HepG2 (cell line): ENCODE results near the gene ST6GALNAC4. TPM values are rescaled to one million over a fixed set of nuclear protein-coding genes. Genes with fewer than 3 reads are reported as not detected.

Experiments
- ATAC-seq: fragments of 200-7000 bp; cut with Tn5 transposase; 3 replicates; pipeline ENCODE4 v1.9.1; 2020; ENCODE audit warnings: mild to moderate bottlenecking, moderate library complexity
- BruUV-seq: library from RNA; stranded (reverse); fragments of 400-500 nt; replicated peaks from 2 replicates; lab custom pipeline; 2021; lab: Mats Ljungman, UMichigan
- CTCF ChIA-PET: fragments of 300-600 bp; formaldehyde crosslinking; extraction: SDS; loops from one replicate; lab custom pipeline; 2021; ENCODE audit warnings: low total read pairs, inconsistent platforms, low intra/inter-chr PET ratio; lab: Yijun Ruan, JAX
- POLR2A ChIA-PET: fragments of 350-600 bp; sonication (Branson Sonifier 250); formaldehyde crosslinking; loops from one replicate; lab custom pipeline; 2020; ENCODE audit warnings: antibody characterized with exemption, inconsistent platforms; lab: Yijun Ruan, JAX
- DNase-seq: peaks from one replicate; pipeline ENCODE4 v3.0.0-alpha.2; 2015; ENCODE audit warnings: low spot score
- FAIRE-seq: peaks from 3 replicates; lab custom pipeline; 2011; peaks lifted over from hg19 to GRCh38; lab: Jason Lieb, UNC
- H2AFZ ChIP-seq: one replicate; pipeline ENCODE4 v1.6.1; 2011; ENCODE audit warnings: low read length, inconsistent platforms
- H3K27ac ChIP-seq: fragments of 300-600 bp; 3 replicates; pipeline ENCODE4 v1.8.0; 2011; ENCODE audit warnings: mixed run types, mild to moderate bottlenecking, mixed read lengths, low read length, inconsistent platforms; ENCODE audit not compliant: insufficient read depth; ENCODE audit errors: extremely low read length
- H3K27me3 ChIP-seq, 2 experiments: fragments of 200-600 bp in 1 of 2; 2 replicates in 1 of 2; 3 replicates in 1 of 2; pipeline versions ENCODE4 v1.6.0 to v1.8.0; 2011; ENCODE audit warnings: low read length in 2 of 2, mild to moderate bottlenecking in 2 of 2, moderate library complexity in 2 of 2, inconsistent platforms in 1 of 2; ENCODE audit not compliant: insufficient read depth in 2 of 2, control insufficient read depth in 1 of 2
- H3K36me3 ChIP-seq, 2 experiments: fragments of 200-600 bp in 1 of 2; replicated peaks in 1 of 2; 2 replicates in 1 of 2; 3 replicates in 1 of 2; pipeline versions ENCODE4 v1.5.1 to v1.8.0; 2011; ENCODE audit warnings: low read length in 2 of 2, inconsistent platforms in 1 of 2; ENCODE audit not compliant: insufficient read depth in 2 of 2, control insufficient read depth in 1 of 2
- H3K4me1 ChIP-seq: 2 replicates; pipeline ENCODE4 v1.5.1; 2012; ENCODE audit warnings: low read length, inconsistent platforms; ENCODE audit not compliant: insufficient read depth
- H3K4me2 ChIP-seq: 2 replicates; pipeline ENCODE4 v1.6.0; 2011; ENCODE audit warnings: low read depth, low read length, inconsistent platforms
- H3K4me3 ChIP-seq, 3 experiments: fragments of 200-600 bp in 1 of 3; sonication (generic), shearing (Covaris generic) in 1 of 3; replicated peaks in 1 of 3; 2 replicates each; pipeline ENCODE4 v1.5.1; 2011 to 2016; ENCODE audit warnings: low read length in 3 of 3, inconsistent platforms in 2 of 3, low read depth in 2 of 3, mild to moderate bottlenecking in 2 of 3, control low read depth in 1 of 3, mixed read lengths in 1 of 3; ENCODE audit not compliant: insufficient read depth in 1 of 3
- H3K79me2 ChIP-seq: one replicate; pipeline ENCODE4 v1.6.1; 2011; ENCODE audit warnings: low read length, inconsistent platforms; ENCODE audit not compliant: insufficient read depth
- H3K9ac ChIP-seq: 2 replicates; pipeline ENCODE4 v1.6.0; 2011; ENCODE audit warnings: mild to moderate bottlenecking, low read depth, low read length, inconsistent platforms; ENCODE audit not compliant: insufficient read depth
- H3K9me3 ChIP-seq: 2 replicates; pipeline ENCODE4 v1.5.1; 2012; ENCODE audit warnings: mild to moderate bottlenecking, low read length
- H4K20me1 ChIP-seq: 2 replicates; pipeline ENCODE4 v1.6.0; 2011; ENCODE audit warnings: inconsistent platforms, mild to moderate bottlenecking, low read length, moderate library complexity; ENCODE audit not compliant: insufficient read depth
- ATF4 ChIP-seq, 2 experiments: fragments of 450-650 bp in 1 of 2; sonication (generic) in 1 of 2; formaldehyde crosslinking; IDR thresholded peaks; 2 replicates each; pipeline versions ENCODE4 v1.5.0 to v1.8.0; 2020 to 2022; ENCODE audit warnings: mild to moderate bottlenecking in 1 of 2, missing genetic modification reagents in 1 of 2
- CEBPG ChIP-seq: IDR thresholded peaks from 2 replicates; pipeline ENCODE4 v1.6.1; 2016
- ETV6 ChIP-seq: sonication (generic); formaldehyde crosslinking; conservative IDR thresholded peaks from 2 replicates; pipeline ENCODE4 v1.4.0; 2020; ENCODE audit warnings: missing genetic modification reagents
- FOSL1 ChIP-seq: sonication (generic); formaldehyde crosslinking; IDR thresholded peaks from 2 replicates; pipeline ENCODE4 v1.9.0; 2021; ENCODE audit warnings: missing genetic modification reagents, borderline replicate concordance
- FOXP1 ChIP-seq, 2 experiments: fragments of 450-650 bp in 1 of 2; IDR thresholded peaks; 2 replicates each; pipeline ENCODE4 v1.6.1; 2017 to 2018; ENCODE audit warnings: antibody characterized with exemption in 1 of 2
- HDAC2 ChIP-seq: sonication (generic); formaldehyde crosslinking; IDR thresholded peaks from 2 replicates; pipeline ENCODE4 v1.4.0; 2020; ENCODE audit warnings: missing genetic modification reagents
- HNF1B ChIP-seq: sonication (generic); formaldehyde crosslinking; IDR thresholded peaks from 2 replicates; pipeline ENCODE4 v1.5.1; 2020; ENCODE audit warnings: mild to moderate bottlenecking, moderate library complexity, missing genetic modification reagents
- KLF6 ChIP-seq: IDR thresholded peaks from 2 replicates; pipeline ENCODE4 v1.8.0; 2016; ENCODE audit warnings: missing biosample characterization, missing genetic modification reagents
- NFE2 ChIP-seq: sonication (generic); formaldehyde crosslinking; IDR thresholded peaks from 2 replicates; pipeline ENCODE4 v1.4.0; 2020; ENCODE audit warnings: missing genetic modification reagents
- RAD21 ChIP-seq: fragments of 450-650 bp; formaldehyde crosslinking; IDR thresholded peaks from 2 replicates; pipeline ENCODE4 v1.5.0; 2020; ENCODE audit warnings: mild to moderate bottlenecking
- ZKSCAN1 ChIP-seq: fragments of 150-350 bp; IDR thresholded peaks from 2 replicates; pipeline ENCODE4 v1.6.1; 2014; ENCODE audit warnings: low read length
- ZNF510 ChIP-seq: sonication (generic); formaldehyde crosslinking; IDR thresholded peaks from 2 replicates; pipeline ENCODE4 v1.4.0; 2020; ENCODE audit warnings: low read depth, mild to moderate bottlenecking, missing genetic modification reagents
- ZNF629 ChIP-seq: sonication (generic); formaldehyde crosslinking; conservative IDR thresholded peaks from 2 replicates; pipeline ENCODE4 v1.5.0; 2020; ENCODE audit warnings: missing genetic modification reagents
- ZNF768 ChIP-seq: sonication (generic); formaldehyde crosslinking; IDR thresholded peaks from 2 replicates; pipeline ENCODE4 v1.4.0; 2020; ENCODE audit warnings: missing genetic modification reagents
- WGBS: methylation state at CpG from one replicate; pipeline ENCODE4 v1.1.6; 2017; ENCODE audit warnings: low lambda C conversion rate; 5-methylcytosine and 5-hydroxymethylcytosine counted together
- in situ Hi-C: cut with HindIII; loops from 2 replicates; pipeline ENCODE4 v1.10.0; 2017; ENCODE audit warnings: low pct_unique_long_range_greater_than_20kb; ENCODE audit not compliant: extremely low pct_ligation_motif_present
- intact Hi-C: fragments of 100-400 bp; cut with micrococcal nuclease; formaldehyde crosslinking; loops from one replicate; pipeline ENCODE4 v1.10.0; 2022; ENCODE audit not compliant: unreplicated experiment
- polyA plus RNA-seq, 8 experiments: library from polyadenylated mRNA; depleted of rRNA in 3 of 8; stranded (reverse) in 7 of 8; unstranded in 1 of 8; fragments of >200 nt; fragmentation: Illumina TruSeq in 4 of 8; extraction: Trizol in 4 of 8; gene quantifications; 2 replicates each; pipeline versions ENCODE4 v1.2.1 to v1.2.3, GENCODE V29; 2011 to 2016; ENCODE audit warnings: low read depth in 4 of 8, missing spikeins in 1 of 8, mixed read lengths in 1 of 8; ENCODE audit not compliant: insufficient read depth in 1 of 8
- total RNA-seq, 5 experiments: library from RNA; depleted of rRNA; stranded (reverse); fragments of >200 nt; fragmentation: Illumina TruSeq; extraction: Trizol; gene quantifications; 2 replicates each; pipeline ENCODE4 v1.2.3, GENCODE V29; 2016; ENCODE audit warnings: low read depth in 1 of 5

The ST6GALNAC4 gene
- total and polyA plus RNA-seq, 2 of the 13 experiments (the other 11 are each of a cell fraction or from before 2014, with no cell fraction given) = 18.8 to 27.7 TPM

DNA sequence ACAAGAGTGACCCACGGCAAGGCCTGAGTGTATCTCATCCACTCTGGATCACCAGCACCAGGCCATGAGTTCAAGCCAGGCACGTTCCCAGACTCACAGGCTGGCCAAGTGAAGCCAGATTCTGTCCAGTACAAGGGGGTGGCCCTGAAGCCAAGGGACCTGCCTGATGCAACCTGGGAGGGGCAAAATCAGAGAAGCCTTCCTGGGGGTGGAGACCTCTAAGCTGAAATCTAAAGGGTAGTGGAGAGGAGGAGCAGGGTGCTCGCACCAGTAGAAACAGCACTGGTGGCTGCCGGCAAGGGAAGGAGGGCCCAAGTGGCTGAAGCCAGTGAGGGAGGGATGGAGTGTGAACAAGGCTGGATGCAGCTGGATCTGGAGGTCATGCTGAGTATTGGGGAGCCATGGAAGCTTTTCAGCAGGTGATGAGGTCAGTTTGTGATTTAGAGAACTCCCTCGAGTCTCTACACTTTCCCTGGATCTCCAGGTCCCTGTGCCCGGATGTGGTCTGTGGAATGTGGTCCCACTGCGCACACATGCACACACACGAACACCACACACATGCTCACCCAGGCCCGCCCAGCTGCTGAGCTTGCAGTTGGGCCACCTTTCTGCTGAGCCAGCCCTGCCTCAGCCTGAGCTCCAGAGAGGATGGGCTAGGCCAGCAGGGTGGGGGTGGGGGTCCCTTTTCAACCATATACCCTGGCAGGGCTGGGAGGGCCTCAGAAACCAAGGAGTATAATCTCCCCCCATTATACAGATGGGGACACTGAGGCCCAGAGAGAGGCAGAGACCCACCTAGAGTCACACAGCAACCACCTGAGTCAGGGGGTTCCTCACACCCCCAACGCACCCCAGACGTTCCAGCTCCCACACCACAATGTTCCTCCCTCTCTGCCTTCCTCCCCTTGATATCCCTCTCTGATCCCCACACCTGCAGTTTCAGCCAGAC is 12.1 kb upstream of the ST6GALNAC4 start:
- Histone ChIP-seq H2AFZ (no peak overlapping the region), H4K20me1 (no peaks in the 10 kb centered on the region), H3K9ac (no peak overlapping the region), H3K4me3 (no peak overlapping the region; a peak in 1 of 6 replicates), H3K27ac (no peak overlapping the region), H3K4me1 (peaks cover 36% of the 10 kb centered on the region), H3K9me3 (no peaks in the 10 kb centered on the region), H3K36me3 (no peaks in the 10 kb centered on the region), H3K4me2 (peak overlapping the region; percentile 35; the same call in 1 of the 2 replicates), H3K79me2 (no peaks in the 10 kb centered on the region), H3K27me3 (peaks cover 0 to 38% of the 10 kb centered on the region in 2 experiments)
- DNase-seq (no peak), ATAC-seq (no peak), FAIRE-seq (no peak)
- in situ Hi-C loops = loop anchor here (5.0 to 10.0 kb wide), 2 partner anchors 332 to 424 kb away; no protein-coding TSS in a partner anchor
- BruUV-seq = no TSS peak
- intact Hi-C loops = no loop called here
- WGBS = 12% methylated on average over 6 of the region's 11 CpGs
- POLR2A ChIA-PET = interaction anchor here (1.3 kb wide), 1 partner anchor 23 kb away, joined by 3 read pairs; no protein-coding TSS in a partner anchor
- CTCF ChIA-PET = no interaction called here
- TF ChIP-seq KLF6 (no peak), ZNF629 (CRISPR knock-in tag) (peak; percentile 52; the same call in 1 of the 2 replicates), NFE2 (CRISPR knock-in tag) (no peak), CEBPG (peak; percentile 9; the same call in 1 of the 2 replicates), ETV6 (CRISPR knock-in tag) (no peak), ZKSCAN1 (0 out of 2 replicates have a peak, but pooled peaks have one; percentile 45), FOSL1 (no peak), HNF1B (CRISPR knock-in tag) (no peak), ZNF510 (CRISPR knock-in tag) (no peak), FOXP1 (IDR thresholded peaks at IDR 0.05) (no peak), FOXP1 (CRISPR knock-in tag; IDR thresholded peaks at IDR 0.05) (no peak), ZNF768 (peak; percentile 82), HDAC2 (CRISPR knock-in tag) (no peak), RAD21 (CRISPR knock-in tag) (no peak), ATF4 (CRISPR knock-in tag; IDR thresholded peaks at IDR 0.05) (peak in 1 of 2 experiments; percentile 54; a peak in 1 of 4 replicates)
